LHCN-M2 (cell line): Measurements from ENCODE around the gene SYCN. TPM values are rescaled to one million over a fixed set of nuclear protein-coding genes. Genes with fewer than 3 reads are reported as not detected.
"Not testable (repeated sequence)": the region's sequence is repeated elsewhere in the genome, so short reads cannot be mapped to it uniquely, and the experiment has no call there.

Experiments
- DNase-seq: peaks from one replicate; pipeline ENCODE4 v3.0.0-alpha.2; 2012; ENCODE audit warnings: low read depth
- polyA plus RNA-seq: library from polyadenylated mRNA; unstranded; fragments of >200 nt; gene quantifications from one replicate; pipeline ENCODE4 v1.2.1, GENCODE V29; 2012; ENCODE audit warnings: missing spikeins
- total RNA-seq: library from RNA; depleted of rRNA; stranded (reverse); fragments of >200 nt; gene quantifications from 2 replicates; pipeline ENCODE4 v1.2.3, GENCODE V29; 2014; rRNA removed

The SYCN gene
- not detected in 2 replicates for total RNA-seq
- not detected for polyA plus RNA-seq

- DNase-seq: no peak
Measured at GRCh38 chr19:39203372-39204341, at the start of gene SYCN. Gene SYCN, minus strand, starts transcription at chr19:39204263. Its CDS starts 9 bp downstream, at chr19:39204254.

- no peak for DNase-seq
Measured at GRCh38 chr19:39253374-39254149, 49.5 kb upstream of the SYCN start.

- DNase-seq: no peak
Measured at GRCh38 chr19:39252458-39252857, 48.4 kb upstream of the SYCN start.

- no peak for DNase-seq
Measured at GRCh38 chr19:39251846-39252245, 47.8 kb upstream of the SYCN start.

GRCh38 chr19:39251081-39251480 is 47.0 kb upstream of the SYCN start:
- DNase-seq: no peak

GRCh38 chr19:39248806-39249205 is 44.7 kb upstream of the SYCN start, which contains the start of gene IFNL4:
Gene IFNL4, minus strand, starts transcription at chr19:39248856.
- DNase-seq: no peak

GRCh38 chr19:39247701-39248664 is 43.9 kb upstream of the SYCN start:
- no peak for DNase-seq

GRCh38 chr19:39246951-39247669 is 43.0 kb upstream of the SYCN start:
- DNase-seq: no peak

- not testable (repeated sequence) for DNase-seq
Measured at GRCh38 chr19:39245166-39245565, 41.1 kb upstream of the SYCN start.

- DNase-seq: not testable (repeated sequence)
Measured at GRCh38 chr19:39244410-39245100, 40.5 kb upstream of the SYCN start, which contains the start of gene IFNL3. Gene IFNL3, minus strand, starts transcription at chr19:39245006. Its CDS starts 39 bp downstream, at chr19:39244967.

- DNase-seq: not testable (repeated sequence)
Measured at GRCh38 chr19:39243741-39244140, 39.7 kb upstream of the SYCN start.

- DNase-seq: no peak
Measured at GRCh38 chr19:39240421-39240820, 36.4 kb upstream of the SYCN start.

GRCh38 chr19:39238944-39239343 is 34.9 kb upstream of the SYCN start:
- no peak for DNase-seq

- DNase-seq: no peak
Measured at GRCh38 chr19:39238209-39238608, 34.1 kb upstream of the SYCN start.

- DNase-seq: no peak
Measured at GRCh38 chr19:39237200-39238184, 33.4 kb upstream of the SYCN start.

- DNase-seq: no peak
Measured at GRCh38 chr19:39236527-39236926, 32.5 kb upstream of the SYCN start.

GRCh38 chr19:39232708-39233107 is 28.6 kb upstream of the SYCN start:
- DNase-seq: no peak

GRCh38 chr19:39230096-39230764 is 26.2 kb upstream of the SYCN start:
- DNase-seq: no peak
